Amniotic stem cell (primary cell): ENCODE results near the gene FAM117A.
"Not testable (repeated sequence)": the region's sequence is repeated elsewhere in the genome, so short reads cannot be mapped to it uniquely, and the experiment has no call there.

ENCODE experiments used
- DNase-seq: peaks from one replicate; lab custom pipeline; 2025; lab: John Stamatoyannopoulos, UW

The FAM117A gene

DNA sequence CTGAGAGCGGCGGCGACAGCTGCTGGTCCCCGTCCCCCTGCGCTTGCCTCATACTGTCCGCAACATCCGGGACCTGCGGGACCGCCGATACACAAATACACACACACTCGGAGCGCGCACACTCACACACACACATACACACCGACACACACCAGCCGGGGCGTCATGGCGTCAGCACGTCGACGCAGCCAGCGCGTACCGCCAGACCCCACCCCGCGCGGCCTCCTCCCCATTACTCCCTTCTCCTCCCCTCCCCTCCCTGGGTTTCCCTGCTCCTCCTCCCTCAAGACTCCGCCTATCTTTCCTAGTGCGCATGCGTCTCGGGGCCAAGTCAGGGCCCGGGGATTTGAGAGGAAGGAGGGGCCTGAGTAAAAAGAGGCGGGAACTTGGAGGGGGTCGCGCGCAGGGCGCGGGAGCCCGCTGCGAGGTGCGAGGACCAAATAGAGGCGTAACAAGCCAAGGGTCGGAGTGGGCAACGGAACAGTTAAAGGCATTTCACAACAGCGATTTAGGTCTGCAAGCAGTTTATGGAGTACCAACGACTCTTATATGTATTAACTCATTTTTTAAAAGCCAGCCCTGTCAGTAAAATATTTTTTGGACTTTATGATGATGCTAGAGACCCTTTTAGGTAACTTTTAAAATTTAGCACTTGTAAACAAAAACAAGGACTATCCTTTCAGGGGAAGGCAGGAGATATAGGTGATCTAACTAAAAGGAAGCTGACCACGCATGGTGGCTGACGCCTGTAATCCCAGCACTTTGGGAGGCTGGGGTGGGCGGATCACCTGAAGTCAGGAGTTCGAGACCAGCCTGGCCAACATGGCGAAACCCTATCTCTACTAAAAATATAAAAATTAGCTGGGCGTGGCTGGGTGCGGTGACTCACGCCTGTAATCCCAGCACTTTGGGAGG is 85.7 kb downstream of the FAM117A start, which contains the start of gene SPOP:
Gene SPOP (minus strand): TSS at position 165 of the 915 bp plus-strand sequence. CDS start 55,287 bp downstream, outside the sequence.
- peak; percentile 99 for DNase-seq

DNA sequence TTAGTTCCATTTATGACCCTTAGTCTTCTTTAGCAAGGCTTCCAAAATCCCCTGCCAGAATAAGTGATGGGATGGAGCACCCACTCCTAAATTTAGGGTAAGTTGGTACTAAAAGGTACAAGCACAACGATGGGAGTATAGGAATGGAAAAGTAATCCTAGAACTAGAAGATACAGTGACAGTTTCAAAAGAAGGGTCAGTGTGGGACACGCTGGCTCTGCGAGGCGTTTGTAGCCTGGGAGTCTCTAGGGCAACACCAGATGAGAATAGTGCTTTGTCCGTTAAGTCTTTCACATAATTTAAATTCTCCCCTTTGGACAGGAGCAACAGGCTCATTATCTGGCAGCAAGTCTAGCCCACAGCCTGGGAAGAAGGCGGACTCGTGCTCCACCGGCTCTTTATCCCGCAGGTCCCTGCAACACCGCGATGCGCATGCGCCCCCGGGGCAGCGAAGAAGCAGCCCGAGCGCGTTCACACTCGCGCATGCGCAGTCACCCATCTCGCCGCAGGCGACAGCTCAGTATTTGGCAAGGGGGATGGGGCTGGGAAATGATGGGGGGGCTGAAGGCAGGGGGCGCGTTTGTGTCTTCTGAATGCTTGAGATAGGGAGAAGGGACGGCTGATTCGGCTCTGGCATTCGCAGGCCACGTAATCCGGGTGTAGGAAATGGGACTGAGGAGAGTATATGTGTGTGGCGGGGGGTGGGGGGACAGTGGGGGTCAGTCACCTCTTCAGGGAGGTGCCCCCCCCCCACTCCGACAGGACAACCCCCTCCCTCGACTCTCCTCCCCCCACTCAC is 86.6 kb downstream of the FAM117A start:
- peak; percentile 79 for DNase-seq

DNA sequence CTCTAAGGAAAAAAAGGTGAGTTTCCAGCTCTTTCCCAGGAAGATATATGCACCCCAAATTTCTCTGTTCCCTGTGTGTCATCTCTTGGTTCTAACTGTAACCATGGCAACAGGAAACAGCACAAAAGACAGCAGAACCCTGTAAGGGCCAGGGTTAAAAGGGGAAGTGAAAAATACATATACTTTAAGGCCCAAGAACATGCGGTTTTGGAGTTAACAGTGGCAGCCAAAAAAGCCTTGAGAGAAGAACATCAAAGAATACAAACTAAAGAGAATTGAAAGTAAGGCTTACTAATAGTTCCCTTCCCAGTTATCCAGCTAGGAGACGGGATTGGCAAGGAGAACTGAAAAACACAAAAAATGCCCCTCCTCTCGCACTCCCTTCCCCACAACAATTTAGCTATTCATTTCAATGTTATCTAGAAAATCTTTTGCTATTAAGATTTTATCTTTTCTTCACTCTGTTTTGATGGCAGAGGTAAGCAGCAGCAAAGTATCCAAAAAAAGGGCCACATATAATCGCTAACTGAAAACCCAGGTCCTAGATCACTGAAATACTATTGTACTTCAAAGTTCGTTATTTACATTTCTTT is 87.6 kb downstream of the FAM117A start:
- DNase-seq: no peak

DNA sequence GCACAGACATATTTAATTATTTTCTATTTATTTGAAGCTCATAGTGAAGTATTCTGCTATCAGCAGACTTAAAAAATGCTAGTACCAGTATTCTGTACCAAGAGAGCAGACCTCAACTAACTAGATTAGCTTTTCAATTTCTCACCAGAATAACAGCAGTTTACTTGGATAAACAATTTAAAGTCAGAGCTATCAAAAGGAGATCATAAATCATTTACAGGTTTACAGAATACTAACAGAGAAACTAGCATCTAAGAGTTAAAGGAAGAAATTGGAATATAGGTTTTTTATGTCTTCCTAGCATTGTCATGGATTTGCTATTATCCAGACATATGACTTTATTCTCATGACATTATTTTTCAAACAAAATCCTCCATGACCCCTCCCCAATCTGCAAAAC is 89.4 kb downstream of the FAM117A start:
- DNase-seq: no peak

DNA sequence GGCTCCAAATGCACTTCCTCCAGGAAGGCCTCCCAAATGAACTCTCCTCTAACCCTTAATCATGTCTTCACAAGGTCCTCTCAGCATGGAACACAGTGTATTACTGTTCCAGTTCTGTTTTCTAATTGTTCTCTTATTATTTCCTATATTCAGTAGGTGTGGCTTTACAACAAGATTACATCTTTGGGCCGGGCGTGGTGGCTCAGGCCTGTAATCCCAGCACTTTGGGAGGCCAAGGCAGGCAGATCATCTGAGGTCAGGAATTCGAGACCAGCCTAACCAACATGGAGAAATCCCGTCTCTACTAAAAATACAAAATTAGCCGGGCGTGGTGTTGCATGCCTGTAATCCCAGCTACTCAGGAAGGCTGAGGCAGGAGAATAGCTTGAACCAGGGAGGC is 90.3 kb downstream of the FAM117A start:
- DNase-seq: not testable (repeated sequence)

DNA sequence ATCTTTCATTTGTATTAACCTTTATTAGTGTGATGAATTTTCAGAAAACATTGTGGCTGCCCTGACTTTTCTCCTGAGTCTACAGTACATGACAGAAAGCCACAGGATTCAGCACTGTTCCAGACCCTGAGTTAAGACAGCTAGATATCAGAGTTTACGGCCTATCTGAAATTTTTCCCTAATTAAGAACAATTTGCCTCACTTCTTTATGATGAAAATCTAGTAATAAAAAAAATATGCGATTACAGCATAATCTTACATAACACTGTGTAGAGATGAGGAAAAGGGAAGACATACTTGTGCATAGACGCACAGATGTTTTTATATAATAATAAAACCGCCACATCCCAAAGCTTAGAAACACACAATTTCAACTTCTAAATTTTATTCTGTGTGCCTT is 93.3 kb downstream of the FAM117A start:
- no peak for DNase-seq

DNA sequence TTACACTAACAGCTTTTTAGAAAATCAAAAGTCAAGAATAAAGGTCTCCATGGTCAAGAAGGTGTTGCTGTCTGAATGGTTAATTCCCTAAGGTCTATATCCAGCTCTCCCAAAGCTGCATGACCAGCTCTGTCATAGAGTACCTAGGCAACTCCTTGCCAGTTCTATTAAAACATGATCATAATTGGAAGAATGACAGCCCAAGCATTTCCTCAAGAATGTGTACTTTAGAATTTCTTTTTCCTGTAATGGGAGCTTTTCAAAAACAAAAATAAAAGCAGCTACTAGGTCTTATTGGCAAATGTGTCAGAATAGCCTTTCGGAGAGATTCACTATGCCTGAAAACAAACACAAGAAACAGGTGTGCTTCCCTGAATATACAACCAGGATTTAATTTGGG is 93.9 kb downstream of the FAM117A start:
- DNase-seq: no peak

DNA sequence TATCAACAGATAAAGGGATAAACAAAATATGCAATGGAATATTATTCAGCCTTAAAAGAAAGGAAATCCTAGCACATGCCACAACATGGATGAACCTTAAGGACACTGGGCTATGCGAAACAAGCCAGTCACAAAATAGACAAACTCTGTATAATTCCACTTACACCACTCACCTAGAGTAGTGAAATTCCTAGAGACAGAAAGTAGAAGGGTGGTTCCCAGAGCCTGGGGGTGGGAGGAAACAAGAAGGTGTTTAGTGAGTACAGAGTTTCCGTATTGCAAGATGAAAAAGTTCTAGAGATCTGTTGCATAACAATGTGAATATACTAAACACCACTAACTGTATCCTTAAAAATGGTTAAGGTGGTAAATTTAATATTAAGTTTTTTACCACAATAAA is 96.1 kb downstream of the FAM117A start:
- no peak for DNase-seq

DNA sequence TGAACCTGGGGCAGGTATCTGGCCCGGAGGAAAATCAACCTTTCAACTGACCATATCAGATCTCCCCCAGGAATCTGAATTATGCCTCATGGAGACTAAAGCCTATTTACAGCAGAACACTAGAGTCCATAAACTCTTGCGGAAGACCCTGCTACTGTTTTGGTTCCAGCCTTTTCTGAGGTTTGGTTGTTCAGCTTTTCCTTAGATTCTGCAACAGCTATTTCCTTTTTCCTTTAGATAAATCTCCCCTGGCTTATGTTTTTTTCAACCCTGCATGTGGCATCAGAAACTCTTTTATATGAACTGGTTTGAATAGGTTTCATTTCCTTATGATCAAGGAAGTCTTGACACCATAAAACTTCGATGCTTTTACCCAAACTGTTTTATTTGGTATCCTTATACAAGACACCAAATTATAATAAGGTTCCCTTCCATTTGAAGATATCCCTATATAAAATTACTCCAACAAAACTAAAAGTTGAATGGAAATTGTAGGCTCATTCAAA is 99.2 kb downstream of the FAM117A start:
- DNase-seq: no peak
